ENCODE results near the gene OR51M1. TPM values are rescaled to one million over a fixed set of nuclear protein-coding genes. Genes with fewer than 3 reads are reported as not detected.

The OR51M1 gene
- polyA plus RNA-seq, 1 of the 3 experiments (the other 2 are of a cell fraction) = not detected

DNA sequence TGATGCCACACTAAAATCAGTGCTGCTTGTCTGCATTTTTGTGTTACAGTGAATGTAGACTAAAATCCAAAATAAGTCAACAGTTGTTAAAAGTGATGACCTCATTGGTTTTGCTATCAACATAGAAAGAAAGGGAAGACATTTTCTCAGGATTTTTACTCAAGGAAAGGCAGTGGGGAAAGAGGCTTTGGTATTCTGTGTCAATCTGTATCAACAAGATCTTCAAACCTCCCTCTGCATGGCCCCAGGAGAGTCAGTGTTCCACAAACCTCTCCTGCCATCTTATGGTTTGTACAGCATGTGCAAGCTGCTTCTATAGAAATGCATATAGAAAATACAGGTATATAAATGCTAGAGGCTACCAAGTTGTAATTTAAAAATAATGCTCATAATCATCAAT is 13.8 kb upstream of the OR51M1 start (continued):
- no peak for TF ChIP-seq IRF3 (IDR thresholded peaks at IDR 0.05; ENCODE audit: low read depth, low read length)

DNA sequence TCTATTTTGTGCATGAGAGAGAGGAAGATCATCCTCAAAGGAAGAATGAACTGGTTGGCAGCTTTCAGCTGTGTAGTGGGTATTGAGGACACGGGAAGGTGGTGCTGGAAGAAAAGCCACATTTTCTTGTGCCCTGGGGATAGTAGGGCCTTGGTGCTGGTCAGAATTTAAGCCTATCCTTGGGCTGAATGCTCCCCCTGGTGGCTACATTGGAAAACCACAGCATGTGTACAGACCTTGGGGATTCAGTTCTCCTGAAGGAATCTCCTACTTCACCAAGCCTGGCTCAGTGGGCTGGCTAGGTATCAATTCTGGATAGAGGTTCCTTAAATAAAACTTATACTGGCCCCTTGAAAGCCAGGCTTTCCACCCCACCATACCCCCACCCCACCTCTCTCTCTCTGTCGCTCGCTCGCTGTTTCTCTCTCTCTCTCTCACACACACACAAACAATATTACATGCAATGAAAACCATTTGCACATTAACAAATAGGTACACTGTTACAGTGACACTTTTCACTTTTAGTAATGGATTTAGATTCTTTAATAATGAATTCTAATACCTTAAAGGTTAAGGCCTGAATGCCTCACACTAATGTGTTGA is 2.8 kb upstream of the OR51M1 start:
- H3K27ac ChIP-seq (ENCODE audit: low read depth in 2 of 2, low read length in 1 of 2) = no peak overlapping the region
- H3K4me3 ChIP-seq (ENCODE audit: low read depth in 2 of 2, low read length in 1 of 2) = no peak overlapping the region; a peak in 1 of 4 replicates
- POLR2A ChIA-PET = no interaction called here
- DNase-seq = peak; percentile 40
- no peaks in the 10 kb centered on the region for H3K79me2 ChIP-seq (ENCODE audit: insufficient read depth)
- no peaks in the 10 kb centered on the region for H3K36me3 ChIP-seq (replicated peaks in 1 of 2; ENCODE audit: control insufficient read depth in 1 of 2, insufficient read depth in 2 of 2, low read length in 1 of 2)
- no peaks in the 10 kb centered on the region for H3F3A ChIP-seq (replicated peaks; ENCODE audit: insufficient read depth)
- H3K9ac ChIP-seq = no peak overlapping the region
- CTCF ChIA-PET = interaction anchor here (0.6 to 2.1 kb wide), 6 partner anchors 10 to 1193 kb away, joined by 3 to 9 read pairs (median 4); no protein-coding TSS in a partner anchor
- TF ChIP-seq POLR2AphosphoS5 (IDR thresholded peaks at IDR 0.05; ENCODE audit: low read depth, low read length) (no peak), SMC3 (IDR thresholded peaks at IDR 0.05; ENCODE audit: low read depth, low read length) (peak; percentile 91), RAD21 (IDR thresholded peaks at IDR 0.05; ENCODE audit: low read length) (peak; percentile 75), REST (IDR thresholded peaks at IDR 0.05; ENCODE audit: low read depth, low read length) (no peak)
- TF ChIP-seq, protein P1, sequence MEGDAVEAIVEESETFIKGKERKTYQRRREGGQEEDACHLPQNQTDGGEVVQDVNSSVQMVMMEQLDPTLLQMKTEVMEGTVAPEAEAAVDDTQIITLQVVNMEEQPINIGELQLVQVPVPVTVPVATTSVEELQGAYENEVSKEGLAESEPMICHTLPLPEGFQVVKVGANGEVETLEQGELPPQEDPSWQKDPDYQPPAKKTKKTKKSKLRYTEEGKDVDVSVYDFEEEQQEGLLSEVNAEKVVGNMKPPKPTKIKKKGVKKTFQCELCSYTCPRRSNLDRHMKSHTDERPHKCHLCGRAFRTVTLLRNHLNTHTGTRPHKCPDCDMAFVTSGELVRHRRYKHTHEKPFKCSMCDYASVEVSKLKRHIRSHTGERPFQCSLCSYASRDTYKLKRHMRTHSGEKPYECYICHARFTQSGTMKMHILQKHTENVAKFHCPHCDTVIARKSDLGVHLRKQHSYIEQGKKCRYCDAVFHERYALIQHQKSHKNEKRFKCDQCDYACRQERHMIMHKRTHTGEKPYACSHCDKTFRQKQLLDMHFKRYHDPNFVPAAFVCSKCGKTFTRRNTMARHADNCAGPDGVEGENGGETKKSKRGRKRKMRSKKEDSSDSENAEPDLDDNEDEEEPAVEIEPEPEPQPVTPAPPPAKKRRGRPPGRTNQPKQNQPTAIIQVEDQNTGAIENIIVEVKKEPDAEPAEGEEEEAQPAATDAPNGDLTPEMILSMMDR (IDR thresholded peaks at IDR 0.05) = peak; percentile 84
- H3K4me2 ChIP-seq = no peak overlapping the region
- H3K9me2 ChIP-seq = no peaks in the 10 kb centered on the region
- H3K4me1 ChIP-seq (ENCODE audit: control insufficient read depth in 1 of 2, insufficient read depth in 2 of 2, low read depth in 1 of 2, low read length in 1 of 2) = no peaks in the 10 kb centered on the region
- no peak overlapping the region for H2AFZ ChIP-seq (ENCODE audit: low read depth)
- H3K9me3 ChIP-seq = no peaks in the 10 kb centered on the region
- peaks cover 11% of the 10 kb centered on the region; the same call in 1 of the 2 replicates for H3K27me3 ChIP-seq (ENCODE audit: insufficient read depth)
- H4K20me1 ChIP-seq (ENCODE audit: insufficient read depth) = no peaks in the 10 kb centered on the region
- 24% methylated on average over 4 of the region's 4 CpGs for WGBS (ENCODE audit: low lambda C conversion rate)

DNA sequence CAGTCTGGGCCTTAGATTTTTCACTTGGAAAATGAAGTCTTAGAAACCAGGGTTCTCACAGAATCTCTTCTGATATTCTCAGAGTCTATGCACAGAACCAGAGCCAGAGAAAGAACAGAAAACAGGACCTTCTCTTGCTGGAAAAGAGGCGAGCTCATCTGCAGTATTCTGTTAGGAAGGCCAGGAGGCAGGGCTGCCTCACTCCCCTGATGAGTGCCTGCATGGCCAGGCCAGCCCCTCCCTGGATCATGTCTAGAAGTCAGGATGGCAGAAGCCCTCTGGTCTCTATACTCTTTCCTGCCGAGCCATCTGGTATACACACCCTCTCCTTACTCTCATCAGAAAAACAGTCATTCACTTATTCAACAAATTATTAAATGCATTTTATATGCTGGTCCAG is 723 bp downstream of the OR51M1 start:
- 20% methylated on average over 1 of the region's 2 CpGs for WGBS (ENCODE audit: low lambda C conversion rate)
- H3K9ac ChIP-seq = no peak overlapping the region
- H3F3A ChIP-seq (replicated peaks; ENCODE audit: insufficient read depth) = no peaks in the 10 kb centered on the region
- H3K9me2 ChIP-seq = no peaks in the 10 kb centered on the region
- H2AFZ ChIP-seq (ENCODE audit: low read depth) = no peak overlapping the region
- no peaks in the 10 kb centered on the region for H3K9me3 ChIP-seq
- ChIA-PET CTCF (no interaction called here), POLR2A (no interaction called here)
- H4K20me1 ChIP-seq (ENCODE audit: insufficient read depth) = no peaks in the 10 kb centered on the region
- no peak for DNase-seq
- peaks cover 11% of the 10 kb centered on the region; the same call in 1 of the 2 replicates for H3K27me3 ChIP-seq (ENCODE audit: insufficient read depth)
- no peaks in the 10 kb centered on the region for H3K79me2 ChIP-seq (ENCODE audit: insufficient read depth)
- H3K4me2 ChIP-seq = no peak overlapping the region
- no peak overlapping the region for H3K27ac ChIP-seq (ENCODE audit: low read depth in 2 of 2, low read length in 1 of 2)
- no peaks in the 10 kb centered on the region for H3K36me3 ChIP-seq (replicated peaks in 1 of 2; ENCODE audit: control insufficient read depth in 1 of 2, insufficient read depth in 2 of 2, low read length in 1 of 2)
- H3K4me1 ChIP-seq (ENCODE audit: control insufficient read depth in 1 of 2, insufficient read depth in 2 of 2, low read depth in 1 of 2, low read length in 1 of 2) = no peaks in the 10 kb centered on the region
- H3K4me3 ChIP-seq (ENCODE audit: low read depth in 2 of 2, low read length in 1 of 2) = no peak overlapping the region
- TF ChIP-seq NFIC (IDR thresholded peaks at IDR 0.05; ENCODE audit: borderline replicate concordance) (no peak), GATA2 (CRISPR knock-in tag; IDR thresholded peaks at IDR 0.05) (no peak), USF1 (IDR thresholded peaks at IDR 0.05; ENCODE audit: borderline replicate concordance, low read depth) (no peak), TCF12 (IDR thresholded peaks at IDR 0.05) (no peak), EP300 (IDR thresholded peaks at IDR 0.05; ENCODE audit: borderline replicate concordance in 1 of 2, low read depth in 1 of 2, low read length in 1 of 2) (no peak), MAX (IDR thresholded peaks at IDR 0.05; ENCODE audit: low read depth) (no peak), IRF3 (IDR thresholded peaks at IDR 0.05; ENCODE audit: low read depth, low read length) (no peak)

All from SK-N-SH (cell line).